ENCODE measurements around the gene NT5C.

NT5C gene

GRCh38 chr17:75105126-75106080 is 26.1 kb downstream of the NT5C start:
- Histone ChIP-seq H3K79me1 (ENCODE audit: low read depth, low read length) (no peaks in the 10 kb centered on the region), H2AFZ (ENCODE audit: low read length) (no peak overlapping the region), H2AK5ac (ENCODE audit: low read depth, low read length) (peak overlapping the region; percentile 61), H2BK15ac (ENCODE audit: low read length) (no peak overlapping the region), H3K27ac (replicated peaks; ENCODE audit: low read length) (no peak overlapping the region), H3K9me3 (replicated peaks in 1 of 2; ENCODE audit: control insufficient read depth in 2 of 2, insufficient read depth in 1 of 2, low read depth in 1 of 2, low read length in 2 of 2) (no peaks in the 10 kb centered on the region), H3K4me2 (ENCODE audit: insufficient read depth, low read length, poor library complexity, severe bottlenecking) (no peak overlapping the region), H3K4ac (ENCODE audit: low read length) (no peak overlapping the region), H4K91ac (ENCODE audit: low read depth, low read length, poor library complexity) (no peak overlapping the region), H3K36me3 (replicated peaks in 1 of 2; ENCODE audit: control insufficient read depth in 2 of 2, insufficient read depth in 2 of 2, low read length in 2 of 2) (peaks cover 0 to 1% of the 10 kb centered on the region in 2 donors), H4K8ac (ENCODE audit: low read depth, low read length) (no peak overlapping the region), H3K4me3 (ENCODE audit: low read length in 2 of 2) (no peak overlapping the region), H3K18ac (ENCODE audit: low read length) (peak overlapping the region; percentile 28), H2BK12ac (ENCODE audit: low read length) (no peak overlapping the region), H3K23ac (ENCODE audit: low read depth, low read length, poor library complexity) (peak overlapping the region; percentile 43), H3K14ac (ENCODE audit: low read length) (no peak overlapping the region), H2BK5ac (ENCODE audit: low read length) (no peak overlapping the region), H2BK120ac (ENCODE audit: low read depth, low read length) (no peak overlapping the region), H3K27me3 (ENCODE audit: control insufficient read depth in 3 of 3, insufficient read depth in 3 of 3, low read depth in 1 of 3, low read length in 3 of 3) (peaks cover 0 to 14% (median 7%) of the 10 kb centered on the region in 3 experiments), H3K4me1 (ENCODE audit: control insufficient read depth in 2 of 2, insufficient read depth in 1 of 2, low read depth in 1 of 2, low read length in 2 of 2) (peaks cover 0 to 5% of the 10 kb centered on the region in 2 donors), H3K9ac (ENCODE audit: low read depth, low read length, poor library complexity) (no peak overlapping the region)
- WGBS, 2 donors (ENCODE audit: extremely low coverage in 2 of 2, insufficient read length in 2 of 2, insufficient replicate concordance in 1 of 2) = no CpG with 5 or more reads among the region's 20 CpGs
- no peak for DNase-seq (ENCODE audit: low spot score)

DNA sequence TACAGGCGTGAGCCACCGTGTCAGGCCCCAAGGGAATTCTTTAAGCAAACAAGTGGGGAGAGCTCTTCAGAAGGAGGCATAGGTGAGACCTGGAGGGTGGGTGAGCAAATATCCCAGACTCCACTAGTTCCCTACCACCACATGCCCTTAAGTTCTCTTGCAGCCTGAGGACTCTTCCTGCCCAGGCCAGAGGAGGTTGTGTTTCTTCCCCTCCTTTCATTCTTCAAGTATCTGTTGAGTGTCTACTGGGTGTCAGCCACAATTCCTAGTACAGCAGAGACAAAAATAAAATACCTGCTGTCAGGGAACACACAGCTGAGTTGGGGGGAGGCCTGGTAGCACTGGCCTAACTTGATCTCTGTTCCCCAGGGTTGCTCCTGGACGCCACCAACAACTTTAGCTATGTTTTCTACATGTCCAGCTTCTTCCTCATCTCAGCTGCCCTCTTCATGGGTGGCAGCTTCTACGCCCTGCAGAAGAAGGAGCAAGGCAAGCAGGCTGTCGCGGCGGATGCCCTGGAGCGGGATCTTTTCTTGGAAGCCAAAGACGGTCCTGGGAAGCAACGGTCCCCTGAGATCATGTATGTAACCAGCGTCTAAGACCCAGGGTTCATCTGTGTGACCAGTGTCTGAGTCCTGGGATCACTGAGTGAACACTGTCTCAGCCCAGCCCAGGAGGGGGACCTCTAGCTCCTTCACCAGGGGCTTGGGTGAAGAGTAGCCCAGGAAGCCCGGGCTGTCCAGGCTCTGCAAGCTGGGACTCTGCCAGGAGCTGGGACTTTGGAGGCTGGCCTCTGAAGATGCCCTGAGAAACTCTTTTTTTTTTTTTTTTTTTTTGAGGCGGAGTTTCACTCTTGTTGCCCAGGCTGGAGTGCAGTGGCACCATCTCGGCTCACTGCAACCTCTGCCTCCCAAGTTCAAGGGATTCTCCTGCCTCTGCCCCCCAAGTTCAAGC is 27.7 kb downstream of the NT5C start:
- Histone ChIP-seq H3K4me3 (ENCODE audit: low read length in 2 of 2) (no peak overlapping the region), H4K91ac (ENCODE audit: low read depth, low read length, poor library complexity) (no peak overlapping the region), H3K14ac (ENCODE audit: low read length) (no peak overlapping the region), H2AFZ (ENCODE audit: low read length) (no peak overlapping the region), H2BK12ac (ENCODE audit: low read length) (no peak overlapping the region), H4K8ac (ENCODE audit: low read depth, low read length) (no peak overlapping the region), H3K4me2 (ENCODE audit: insufficient read depth, low read length, poor library complexity, severe bottlenecking) (no peak overlapping the region), H2AK5ac (ENCODE audit: low read depth, low read length) (no peak overlapping the region), H3K79me1 (ENCODE audit: low read depth, low read length) (no peaks in the 10 kb centered on the region), H3K9ac (ENCODE audit: low read depth, low read length, poor library complexity) (no peak overlapping the region), H3K27me3 (ENCODE audit: control insufficient read depth in 3 of 3, insufficient read depth in 3 of 3, low read depth in 1 of 3, low read length in 3 of 3) (peaks cover 0 to 12% (median 1%) of the 10 kb centered on the region in 3 experiments), H2BK15ac (ENCODE audit: low read length) (no peak overlapping the region), H3K4me1 (ENCODE audit: control insufficient read depth in 2 of 2, insufficient read depth in 1 of 2, low read depth in 1 of 2, low read length in 2 of 2) (peaks cover under 1 to 1% of the 10 kb centered on the region in 2 donors), H2BK5ac (ENCODE audit: low read length) (no peak overlapping the region), H3K4ac (ENCODE audit: low read length) (no peak overlapping the region), H3K27ac (replicated peaks; ENCODE audit: low read length) (no peak overlapping the region), H2BK120ac (ENCODE audit: low read depth, low read length) (no peak overlapping the region), H3K9me3 (replicated peaks in 1 of 2; ENCODE audit: control insufficient read depth in 2 of 2, insufficient read depth in 1 of 2, low read depth in 1 of 2, low read length in 2 of 2) (no peaks in the 10 kb centered on the region), H3K23ac (ENCODE audit: low read depth, low read length, poor library complexity) (no peak overlapping the region), H3K18ac (ENCODE audit: low read length) (no peak overlapping the region), H3K36me3 (replicated peaks in 1 of 2; ENCODE audit: control insufficient read depth in 2 of 2, insufficient read depth in 2 of 2, low read length in 2 of 2) (peaks cover 0 to 1% of the 10 kb centered on the region in 2 donors)
- WGBS, 2 donors (ENCODE audit: extremely low coverage in 2 of 2, insufficient read length in 2 of 2, insufficient replicate concordance in 1 of 2) = no CpG with 5 or more reads among the region's 14 CpGs
- no peak for DNase-seq (ENCODE audit: low spot score)

DNA sequence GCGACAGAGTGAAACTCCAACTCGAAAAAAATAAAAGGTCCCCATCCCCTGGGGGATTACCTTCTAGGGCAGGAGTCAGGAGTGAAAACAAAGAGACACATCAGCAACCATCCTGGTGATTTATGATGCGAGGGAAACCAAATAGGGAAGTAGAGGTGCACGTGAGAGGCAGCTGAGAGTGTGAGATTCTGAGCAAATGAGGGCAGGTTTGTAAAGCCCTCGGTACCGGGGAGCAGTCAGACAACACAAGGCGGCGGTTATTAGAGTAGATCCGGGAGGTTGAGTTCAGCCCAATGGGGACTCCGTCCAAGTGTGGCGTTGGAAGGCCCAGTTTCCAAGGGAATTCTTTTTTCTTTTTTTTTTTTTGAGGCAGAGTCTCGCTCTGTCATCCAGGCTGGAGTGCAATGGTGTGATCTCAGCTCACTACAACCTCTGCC is 29.1 kb downstream of the NT5C start:
- H2BK12ac ChIP-seq (ENCODE audit: low read length) = no peak overlapping the region

More for the DNA sequence above, 29.1 kb downstream of the NT5C start:
- no peak overlapping the region for H3K27ac ChIP-seq (replicated peaks; ENCODE audit: low read length)
- H3K9me3 ChIP-seq (replicated peaks in 1 of 2; ENCODE audit: control insufficient read depth in 2 of 2, insufficient read depth in 1 of 2, low read depth in 1 of 2, low read length in 2 of 2) = no peaks in the 10 kb centered on the region
- H3K18ac ChIP-seq (ENCODE audit: low read length) = no peak overlapping the region
- no peak overlapping the region for H3K4me3 ChIP-seq (ENCODE audit: low read length in 2 of 2)
- WGBS, 2 donors (ENCODE audit: extremely low coverage in 2 of 2, insufficient read length in 2 of 2, insufficient replicate concordance in 1 of 2) = no CpG with 5 or more reads among the region's 12 CpGs
- peaks cover 0 to 1% of the 10 kb centered on the region in 2 donors for H3K36me3 ChIP-seq (replicated peaks in 1 of 2; ENCODE audit: control insufficient read depth in 2 of 2, insufficient read depth in 2 of 2, low read length in 2 of 2)
- H2BK15ac ChIP-seq (ENCODE audit: low read length) = no peak overlapping the region
- no peak overlapping the region for H4K8ac ChIP-seq (ENCODE audit: low read depth, low read length)
- no peak overlapping the region for H2BK5ac ChIP-seq (ENCODE audit: low read length)
- H4K91ac ChIP-seq (ENCODE audit: low read depth, low read length, poor library complexity) = no peak overlapping the region
- H3K23ac ChIP-seq (ENCODE audit: low read depth, low read length, poor library complexity) = no peak overlapping the region
- H3K9ac ChIP-seq (ENCODE audit: low read depth, low read length, poor library complexity) = no peak overlapping the region
- no peak overlapping the region for H3K4me2 ChIP-seq (ENCODE audit: insufficient read depth, low read length, poor library complexity, severe bottlenecking)
- H3K4ac ChIP-seq (ENCODE audit: low read length) = no peak overlapping the region
- no peak overlapping the region for H2AK5ac ChIP-seq (ENCODE audit: low read depth, low read length)
- no peaks in the 10 kb centered on the region for H3K79me1 ChIP-seq (ENCODE audit: low read depth, low read length)
- DNase-seq (ENCODE audit: low spot score) = no peak
- H2AFZ ChIP-seq (ENCODE audit: low read length) = no peak overlapping the region
- peaks cover 0 to 8% (median 0%) of the 10 kb centered on the region in 3 experiments for H3K27me3 ChIP-seq (ENCODE audit: control insufficient read depth in 3 of 3, insufficient read depth in 3 of 3, low read depth in 1 of 3, low read length in 3 of 3)
- peaks cover 0 to 3% of the 10 kb centered on the region in 2 donors for H3K4me1 ChIP-seq (ENCODE audit: control insufficient read depth in 2 of 2, insufficient read depth in 1 of 2, low read depth in 1 of 2, low read length in 2 of 2)
- no peak overlapping the region for H2BK120ac ChIP-seq (ENCODE audit: low read depth, low read length)
- H3K14ac ChIP-seq (ENCODE audit: low read length) = no peak overlapping the region

Data from neuronal stem cell (in vitro differentiated cells).